Measurements from ENCODE around the gene RFX4.

The RFX4 gene

GRCh38 chr12:106582641-106583230 lies at the start of gene RFX4:
Gene RFX4, plus strand, starts transcription at chr12:106583004. Its CDS starts 317 bp downstream, at chr12:106583321.
- no peak within 1 kb of the TSS for H3K27ac ChIP-seq
- TF ChIP-seq ZFX (IDR thresholded peaks at IDR 0.05) (no peak), CTCF (conservative IDR thresholded peaks at IDR 0.05) (no peak)

GRCh38 chr12:106541201-106541600 lies 41.6 kb upstream of the RFX4 start:
- TF ChIP-seq CTCF (conservative IDR thresholded peaks at IDR 0.05) (no peak), ZFX (IDR thresholded peaks at IDR 0.05) (no peak)
- H3K27ac ChIP-seq: no peak overlapping the region

GRCh38 chr12:106551410-106551809 lies 31.4 kb upstream of the RFX4 start:
- TF ChIP-seq CTCF (conservative IDR thresholded peaks at IDR 0.05) (no peak), ZFX (IDR thresholded peaks at IDR 0.05) (no peak)
- H3K27ac ChIP-seq: no peak overlapping the region

- TF ChIP-seq ZFX (IDR thresholded peaks at IDR 0.05) (no peak), CTCF (conservative IDR thresholded peaks at IDR 0.05) (no peak)
- no peak overlapping the region for H3K27ac ChIP-seq
These were observed 30.6 kb upstream of the RFX4 start for GRCh38 chr12:106552228-106552627.

- TF ChIP-seq CTCF (conservative IDR thresholded peaks at IDR 0.05): no peak
- TF ChIP-seq ZFX (IDR thresholded peaks at IDR 0.05): no peak
- H3K27ac ChIP-seq: no peak overlapping the region
These were observed 18.0 kb upstream of the RFX4 start for GRCh38 chr12:106564678-106565329.

- TF ChIP-seq CTCF (conservative IDR thresholded peaks at IDR 0.05) (no peak), ZFX (IDR thresholded peaks at IDR 0.05) (no peak)
- H3K27ac ChIP-seq: no peak overlapping the region
These were observed 16.0 kb upstream of the RFX4 start for GRCh38 chr12:106566771-106567170.

- TF ChIP-seq CTCF (conservative IDR thresholded peaks at IDR 0.05) (no peak), ZFX (IDR thresholded peaks at IDR 0.05) (no peak)
- H3K27ac ChIP-seq: no peak overlapping the region
These were observed 9.6 kb upstream of the RFX4 start for GRCh38 chr12:106573239-106573638.

Measured in C4-2B (cell line).